Retinal pigment epithelial cell (primary cell): ENCODE measurements around the gene SETDB2.

Experiments used
- DNase-seq: peaks from one replicate; pipeline ENCODE4 v3.0.0-alpha.2; 2010; ENCODE audit warnings: low read depth
- H3K4me3 ChIP-seq: 2 replicates; pipeline ENCODE4 v1.5.1; 2011; ENCODE audit warnings: mild to moderate bottlenecking, low read length, control low read depth, moderate library complexity
- TF ChIP-seq, protein P1 (sequence below): conservative IDR thresholded peaks from 2 replicates; pipeline ENCODE4 v1.5.1; 2011; ENCODE audit warnings: low read depth, low read length, control low read depth, inconsistent platforms

The SETDB2 gene, protein sequence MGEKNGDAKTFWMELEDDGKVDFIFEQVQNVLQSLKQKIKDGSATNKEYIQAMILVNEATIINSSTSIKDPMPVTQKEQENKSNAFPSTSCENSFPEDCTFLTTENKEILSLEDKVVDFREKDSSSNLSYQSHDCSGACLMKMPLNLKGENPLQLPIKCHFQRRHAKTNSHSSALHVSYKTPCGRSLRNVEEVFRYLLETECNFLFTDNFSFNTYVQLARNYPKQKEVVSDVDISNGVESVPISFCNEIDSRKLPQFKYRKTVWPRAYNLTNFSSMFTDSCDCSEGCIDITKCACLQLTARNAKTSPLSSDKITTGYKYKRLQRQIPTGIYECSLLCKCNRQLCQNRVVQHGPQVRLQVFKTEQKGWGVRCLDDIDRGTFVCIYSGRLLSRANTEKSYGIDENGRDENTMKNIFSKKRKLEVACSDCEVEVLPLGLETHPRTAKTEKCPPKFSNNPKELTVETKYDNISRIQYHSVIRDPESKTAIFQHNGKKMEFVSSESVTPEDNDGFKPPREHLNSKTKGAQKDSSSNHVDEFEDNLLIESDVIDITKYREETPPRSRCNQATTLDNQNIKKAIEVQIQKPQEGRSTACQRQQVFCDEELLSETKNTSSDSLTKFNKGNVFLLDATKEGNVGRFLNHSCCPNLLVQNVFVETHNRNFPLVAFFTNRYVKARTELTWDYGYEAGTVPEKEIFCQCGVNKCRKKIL

DNA sequence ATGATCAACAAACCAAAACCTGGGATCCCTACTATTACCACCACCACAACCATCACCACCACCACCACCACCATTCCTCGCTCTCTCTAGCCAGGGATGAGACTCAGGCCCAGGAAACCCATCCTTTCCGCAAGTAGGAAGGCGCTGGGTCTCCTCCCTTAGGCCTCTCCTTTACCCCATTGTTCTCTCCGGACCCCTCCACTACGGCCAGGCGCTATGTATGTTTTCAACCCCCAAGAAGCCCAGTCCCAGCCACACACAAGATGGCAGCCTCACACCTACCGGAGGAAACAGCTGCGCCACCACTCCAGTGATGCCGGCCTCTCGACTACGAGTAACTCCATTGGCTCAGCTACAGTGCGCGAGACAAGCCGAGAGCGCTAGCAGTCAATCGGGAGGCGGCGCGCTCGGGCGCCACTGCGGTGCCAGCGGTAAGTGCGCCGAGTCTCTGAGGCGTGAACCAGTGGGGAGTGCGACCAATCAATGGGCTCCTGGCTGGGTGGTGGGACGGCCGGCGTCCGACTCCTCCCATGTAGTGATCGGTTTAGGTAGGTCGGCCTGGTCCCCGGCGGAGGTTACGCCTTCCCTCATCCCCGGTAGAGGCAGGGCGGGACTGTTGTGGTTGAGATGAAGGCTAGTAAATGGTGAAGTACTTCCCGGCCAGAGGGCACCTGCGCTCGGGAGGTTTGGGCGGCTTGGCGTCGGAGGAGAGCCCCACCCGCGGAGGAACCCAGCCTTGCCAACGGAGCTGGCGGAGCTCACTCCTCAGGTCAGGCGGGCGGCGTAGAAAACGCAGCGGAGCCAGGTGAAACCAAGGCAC lies at the start of gene SETDB2, which contains the start of gene CAB39L:
Gene SETDB2 (plus strand): TSS at position 571 of the 820 bp plus-strand sequence. CDS start 7,620 bp downstream, outside the sequence.
Gene CAB39L (minus strand): TSS at position 361 of the 820 bp plus-strand sequence. CDS start 61,154 bp downstream, outside the sequence.
- TF ChIP-seq, protein P1, sequence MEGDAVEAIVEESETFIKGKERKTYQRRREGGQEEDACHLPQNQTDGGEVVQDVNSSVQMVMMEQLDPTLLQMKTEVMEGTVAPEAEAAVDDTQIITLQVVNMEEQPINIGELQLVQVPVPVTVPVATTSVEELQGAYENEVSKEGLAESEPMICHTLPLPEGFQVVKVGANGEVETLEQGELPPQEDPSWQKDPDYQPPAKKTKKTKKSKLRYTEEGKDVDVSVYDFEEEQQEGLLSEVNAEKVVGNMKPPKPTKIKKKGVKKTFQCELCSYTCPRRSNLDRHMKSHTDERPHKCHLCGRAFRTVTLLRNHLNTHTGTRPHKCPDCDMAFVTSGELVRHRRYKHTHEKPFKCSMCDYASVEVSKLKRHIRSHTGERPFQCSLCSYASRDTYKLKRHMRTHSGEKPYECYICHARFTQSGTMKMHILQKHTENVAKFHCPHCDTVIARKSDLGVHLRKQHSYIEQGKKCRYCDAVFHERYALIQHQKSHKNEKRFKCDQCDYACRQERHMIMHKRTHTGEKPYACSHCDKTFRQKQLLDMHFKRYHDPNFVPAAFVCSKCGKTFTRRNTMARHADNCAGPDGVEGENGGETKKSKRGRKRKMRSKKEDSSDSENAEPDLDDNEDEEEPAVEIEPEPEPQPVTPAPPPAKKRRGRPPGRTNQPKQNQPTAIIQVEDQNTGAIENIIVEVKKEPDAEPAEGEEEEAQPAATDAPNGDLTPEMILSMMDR, result peak; percentile 35
- H3K4me3 ChIP-seq, result peak within 1 kb of the TSS; percentile 89
- peak; percentile 98 for DNase-seq

DNA sequence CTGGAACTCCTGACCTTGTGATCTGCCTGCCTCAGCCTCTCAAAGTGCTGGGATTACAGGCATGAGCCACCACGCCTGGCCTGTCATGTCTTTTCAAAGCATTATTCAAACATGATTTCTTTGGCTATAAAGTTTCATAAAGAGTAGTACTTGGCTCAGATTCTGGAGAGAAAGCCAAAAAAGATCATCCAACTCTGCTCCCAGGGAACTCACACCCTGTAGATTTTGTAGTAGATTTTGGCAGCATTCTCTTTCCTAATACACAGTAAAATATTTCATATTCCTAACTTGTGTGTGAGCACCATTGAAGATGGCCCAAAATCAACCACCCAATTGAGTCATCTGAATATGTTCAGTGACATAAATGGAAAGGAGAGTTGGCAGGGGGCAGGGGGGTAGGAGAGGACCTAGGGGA lies 48.6 kb upstream of the SETDB2 start:
- H3K4me3 ChIP-seq, result no peak overlapping the region
- no peak for DNase-seq
- TF ChIP-seq, protein P1, result no peak

DNA sequence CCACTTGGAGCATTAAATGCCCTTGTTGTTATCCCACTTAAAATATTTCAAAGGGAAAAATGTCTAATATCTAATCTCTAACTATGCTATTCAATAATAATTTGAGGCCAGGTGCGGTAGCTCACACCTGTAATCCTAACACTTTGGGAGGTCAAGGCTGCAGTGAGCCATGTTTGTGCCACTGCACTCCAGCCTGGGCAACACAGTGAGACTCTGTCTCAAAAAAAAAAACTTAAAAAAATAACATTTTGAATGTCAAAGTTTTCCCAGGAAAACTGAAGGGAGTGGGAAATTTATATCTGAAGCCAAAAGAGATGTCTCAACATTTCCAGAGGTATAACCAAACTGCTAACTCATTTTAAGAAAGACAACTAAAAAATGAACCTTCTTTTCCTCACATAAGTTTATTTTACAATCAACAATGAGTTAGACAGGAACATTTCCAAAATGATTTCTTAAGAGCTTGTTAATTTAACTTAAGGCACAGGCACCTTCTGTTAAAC lies 48.1 kb upstream of the SETDB2 start:
- no peak for DNase-seq
- TF ChIP-seq, protein P1, result no peak
- no peak overlapping the region for H3K4me3 ChIP-seq

DNA sequence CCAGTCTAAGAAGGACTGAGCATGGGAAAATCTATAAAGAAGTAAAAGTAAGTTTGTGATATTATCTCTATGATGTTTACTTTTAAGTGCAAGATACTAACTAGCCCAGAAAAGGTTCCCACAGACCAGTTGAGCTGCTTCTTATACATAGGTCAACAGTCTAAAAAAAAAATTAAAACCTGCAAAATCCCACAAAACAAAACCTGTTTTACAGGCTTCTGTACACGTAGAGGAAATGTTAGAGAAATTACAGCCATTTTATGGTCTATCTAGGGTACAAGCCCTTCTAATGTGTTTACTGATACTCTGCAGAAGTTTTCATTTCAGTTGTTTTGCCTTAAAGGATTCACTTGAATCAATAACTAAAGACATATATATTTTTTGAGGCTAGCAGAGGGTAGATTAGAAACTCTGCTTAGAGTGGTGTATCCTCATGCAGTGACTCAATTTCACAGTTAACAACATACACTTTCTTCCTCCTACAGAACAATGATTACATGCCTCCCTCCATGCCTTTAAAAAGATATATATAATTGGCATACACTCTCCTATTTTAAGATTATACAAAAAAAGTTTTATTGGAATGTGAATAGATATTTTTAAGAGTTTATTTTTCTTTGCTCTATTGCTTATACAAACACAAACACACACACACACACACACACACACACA lies 44.1 kb upstream of the SETDB2 start:
- TF ChIP-seq, protein P1, result no peak
- no peak overlapping the region for H3K4me3 ChIP-seq
- DNase-seq, result no peak

DNA sequence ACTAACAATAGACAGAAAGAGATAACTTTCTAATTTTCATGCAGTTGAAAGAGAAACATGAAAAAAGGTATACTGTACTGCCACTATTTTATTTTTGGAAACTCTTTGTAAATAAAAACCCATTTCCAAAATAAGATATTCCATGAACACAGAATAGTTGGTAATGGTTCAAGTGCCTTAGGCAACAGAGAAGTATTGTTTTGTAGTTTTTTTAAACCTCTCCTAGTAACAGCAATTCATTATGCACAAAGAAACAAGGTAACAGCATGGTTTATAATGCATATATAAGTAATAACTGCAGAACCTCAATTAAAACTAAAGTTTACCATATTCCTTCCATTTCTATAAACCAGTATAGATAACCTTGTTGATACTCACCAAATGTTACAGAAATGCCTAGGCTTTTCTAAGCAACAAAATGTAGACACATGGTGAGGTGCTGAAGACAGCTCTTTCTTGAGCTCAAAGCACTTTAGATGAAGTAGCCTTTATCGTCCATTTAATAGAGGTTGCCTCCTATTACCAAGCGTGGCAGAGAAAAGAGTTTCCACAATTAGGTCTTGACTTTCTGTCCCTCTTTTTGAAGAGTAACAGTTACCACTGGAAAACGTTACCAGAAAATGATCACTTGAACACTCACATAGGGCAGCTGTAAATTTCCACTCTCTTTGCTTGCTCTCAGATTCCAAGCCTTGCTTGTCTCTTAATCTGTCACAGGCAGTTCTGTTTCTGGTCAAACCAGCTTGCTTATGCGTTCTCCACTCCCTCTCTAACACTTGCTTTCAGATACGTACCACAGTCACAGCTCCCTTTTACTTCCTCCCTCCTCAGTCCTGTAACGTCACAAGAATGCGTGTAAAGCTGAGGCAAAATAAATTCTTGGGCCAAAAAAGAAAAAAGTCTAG lies 43.1 kb upstream of the SETDB2 start:
- TF ChIP-seq, protein P1, result no peak
- H3K4me3 ChIP-seq, result no peak overlapping the region
- DNase-seq, result peak; percentile 26
